K562 (cell line): ENCODE measurements around the gene MMAB. TPM values are rescaled to one million over a fixed set of nuclear protein-coding genes. Genes with fewer than 3 reads are reported as not detected.
"Not testable (repeated sequence)": the region's sequence is repeated elsewhere in the genome, so short reads cannot be mapped to it uniquely, and the experiment has no call there.

Experiments
- ATAC-seq: fragments of 200-7000 bp; cut with Tn5 transposase; 3 replicates; pipeline ENCODE4 v1.9.1; 2020; ENCODE audit warnings: moderate library complexity
- BruUV-seq: library from RNA; stranded (reverse); fragments of 400-500 nt; replicated peaks from 2 replicates; lab custom pipeline; 2021; lab: Mats Ljungman, UMichigan
- CTCF ChIA-PET: fragments of 300-600 bp; formaldehyde crosslinking; extraction: SDS; loops from one replicate; lab custom pipeline; 2021; ENCODE audit warnings: low intra/inter-chr PET ratio; lab: Yijun Ruan, JAX
- POLR2A ChIA-PET: fragments of 300-600, 350-650 bp; sonication (Branson Sonifier 250); formaldehyde crosslinking; extraction: SDS; loops from one replicate; lab custom pipeline; 2021; ENCODE audit warnings: antibody characterized with exemption, inconsistent platforms; lab: Yijun Ruan, JAX
- DNase-seq, 4 experiments: peaks; one replicate each; pipeline versions ENCODE4 v3.0.0 to v3.0.0-alpha.2; 2011 to 2018; ENCODE audit warnings: low spot score in 3 of 4, mixed read lengths in 3 of 4; ENCODE audit errors: extremely low read depth in 1 of 4
- FAIRE-seq: peaks from 2 replicates; lab custom pipeline; 2011; peaks lifted over from hg19 to GRCh38; lab: Jason Lieb, UNC
- H2AFZ ChIP-seq: 2 replicates; pipeline ENCODE4 v1.6.0; 2011; ENCODE audit warnings: low read depth, low read length, control low read depth, inconsistent platforms
- H3K27ac ChIP-seq: fragments of 200-600 bp; 3 replicates; pipeline ENCODE4 v1.8.0; 2011; ENCODE audit warnings: low read depth, mild to moderate bottlenecking, control low read depth, inconsistent platforms, low read length, moderate library complexity, mixed read lengths; ENCODE audit errors: extremely low read depth
- H3K27me3 ChIP-seq, 2 experiments: fragments of 300-600 bp in 1 of 2; 2 replicates in 1 of 2; 3 replicates in 1 of 2; pipeline versions ENCODE4 v1.6.0 to v1.8.0; 2011; ENCODE audit warnings: inconsistent platforms in 2 of 2, low read length in 2 of 2, mild to moderate bottlenecking in 1 of 2, mixed read lengths in 1 of 2, moderate library complexity in 1 of 2; ENCODE audit not compliant: control insufficient read depth in 2 of 2, insufficient read depth in 2 of 2
- H3K36me3 ChIP-seq: fragments of 300-600 bp; 3 replicates; pipeline ENCODE4 v1.8.0; 2011; ENCODE audit warnings: mild to moderate bottlenecking, low read length, inconsistent platforms; ENCODE audit not compliant: control insufficient read depth, insufficient read depth
- H3K4me1 ChIP-seq, 2 experiments: fragments of 200-600 bp in 1 of 2; replicated peaks in 1 of 2; 2 replicates in 1 of 2; 3 replicates in 1 of 2; pipeline versions ENCODE4 v1.5.1 to v1.8.0; 2011; ENCODE audit warnings: inconsistent platforms in 2 of 2, low read length in 2 of 2, mild to moderate bottlenecking in 1 of 2, mixed read lengths in 1 of 2, moderate library complexity in 1 of 2; ENCODE audit not compliant: control insufficient read depth in 2 of 2, insufficient read depth in 2 of 2
- H3K4me2 ChIP-seq: 2 replicates; pipeline ENCODE4 v1.6.1; 2011; ENCODE audit warnings: low read length, control low read depth, inconsistent platforms, mixed read lengths; ENCODE audit not compliant: insufficient read depth
- H3K4me3 ChIP-seq: fragments of 200-600 bp; sonication (generic), shearing (Covaris generic); 2 replicates; pipeline ENCODE4 v1.5.1; 2016; ENCODE audit warnings: control low read depth, inconsistent platforms
- H3K79me2 ChIP-seq: fragments of 200-600 bp; 3 replicates; pipeline ENCODE4 v1.8.0; 2011; ENCODE audit warnings: low read length, inconsistent platforms; ENCODE audit not compliant: control insufficient read depth, insufficient read depth
- H3K9ac ChIP-seq, 2 experiments: 2 replicates each; pipeline versions ENCODE4 v1.6.0 to v1.6.1; 2011; ENCODE audit warnings: low read depth in 2 of 2, low read length in 2 of 2, control low read depth in 1 of 2, inconsistent platforms in 1 of 2, mild to moderate bottlenecking in 1 of 2, mixed read lengths in 1 of 2; ENCODE audit not compliant: insufficient read depth in 1 of 2
- H3K9me1 ChIP-seq: one replicate; pipeline ENCODE4 v1.6.0; 2011; ENCODE audit warnings: inconsistent platforms, mild to moderate bottlenecking, low read length, moderate library complexity; ENCODE audit not compliant: control insufficient read depth, insufficient read depth
- H3K9me3 ChIP-seq: replicated peaks from 2 replicates; pipeline ENCODE4 v1.5.1; 2011; ENCODE audit warnings: low read depth, low read length, inconsistent platforms; ENCODE audit not compliant: control insufficient read depth, insufficient read depth
- H4K20me1 ChIP-seq: replicated peaks from 2 replicates; pipeline ENCODE4 v1.6.1; 2011; ENCODE audit warnings: low read length, inconsistent platforms, mixed read lengths; ENCODE audit not compliant: control insufficient read depth, insufficient read depth
- CBX5 ChIP-seq: IDR thresholded peaks from 2 replicates; pipeline ENCODE4 v1.6.1; 2014; ENCODE audit warnings: low read depth, borderline replicate concordance
- CHD4 ChIP-seq: fragments of 200-600 bp; sonication (generic); IDR thresholded peaks from 3 replicates; pipeline ENCODE4 v1.6.1; 2012; ENCODE audit warnings: low read depth, mild to moderate bottlenecking, mixed read lengths, low read length, inconsistent platforms; ENCODE audit not compliant: insufficient read depth, insufficient replicate concordance, poor library complexity, severe bottlenecking
- POLR2G ChIP-seq: fragments of 200-400 bp; formaldehyde crosslinking; IDR thresholded peaks from 2 replicates; pipeline ENCODE4 v1.6.1; 2017; ENCODE audit warnings: low read depth, mild to moderate bottlenecking, antibody characterized with exemption, low read length, moderate library complexity
- RUNX1 ChIP-seq: sonication (generic); IDR thresholded peaks from 2 replicates; pipeline ENCODE4 v1.6.1; 2016; ENCODE audit warnings: antibody characterized with exemption, low read depth
- TRIM24 ChIP-seq, 2 experiments: fragments of 450-650 bp; IDR thresholded peaks; 2 replicates each; pipeline ENCODE4 v1.6.1; 2016
- ZEB2 ChIP-seq: fragments of 450-650 bp; IDR thresholded peaks from 2 replicates; pipeline ENCODE4 v1.6.1; 2016
- ZNF121 ChIP-seq: sonication (generic); formaldehyde crosslinking; conservative IDR thresholded peaks from 2 replicates; pipeline ENCODE4 v1.8.0; 2022; ENCODE audit warnings: missing genetic modification reagents
- WGBS: fragments of 100-300 bp; shearing (Covaris generic); methylation state at CpG from one replicate; pipeline ENCODE4 v1.1.6; 2016; ENCODE audit warnings: low coverage, mixed read lengths; ENCODE audit not compliant: insufficient coverage; ENCODE audit errors: missing lambda C conversion rate; 5-methylcytosine and 5-hydroxymethylcytosine counted together
- in situ Hi-C: fragments of 300-500 bp; cut with MboI; formaldehyde crosslinking; loops from 4 replicates; pipeline ENCODE4 v1.15.0; 2018; ENCODE audit warnings: inconsistent platforms, mixed read lengths
- intact Hi-C: fragments of 100-400 bp; cut with micrococcal nuclease; formaldehyde crosslinking; loops from 2 replicates; pipeline ENCODE4 v1.14.2; 2022
- polyA plus RNA-seq, 8 experiments: library from polyadenylated mRNA; depleted of rRNA in 4 of 8; stranded (reverse) in 5 of 8; unstranded in 3 of 8; fragments of >200 nt; fragmentation: Nextera tagmentation in 2 of 8; fragmentation: Illumina TruSeq in 1 of 8; extraction: Ambion mirVana in 2 of 8; extraction: Trizol in 1 of 8; gene quantifications; 2 replicates each; pipeline versions ENCODE4 v1.2.1 to v1.2.3, GENCODE V29; 2011 to 2014; ENCODE audit warnings: inconsistent platforms in 1 of 8, missing spikeins in 1 of 8
- total RNA-seq, 7 experiments: library from RNA; depleted of rRNA in 6 of 7; stranded (reverse); fragments of >200 nt in 6 of 7; fragmentation: Illumina TruSeq in 2 of 7; extraction: Trizol in 2 of 7; gene quantifications; 2 replicates each; pipeline versions ENCODE4 v1.2.1 to v1.2.3, GENCODE V29; 2011 to 2021; ENCODE audit warnings: low replicate concordance in 1 of 7
- TF ChIP-seq, protein P1 (sequence below): fragments of 450-650 bp; formaldehyde crosslinking; IDR thresholded peaks from 2 replicates; pipeline ENCODE4 v1.4.0; 2022; ENCODE audit warnings: missing genetic modification characterization
- TF ChIP-seq, protein P2 (sequence below): fragments of 450-650 bp; IDR thresholded peaks from one replicate; pipeline ENCODE4 v1.6.1; 2018; ENCODE audit warnings: mild to moderate bottlenecking, moderate library complexity; ENCODE audit not compliant: partially characterized antibody
- TF ChIP-seq, protein P3 (sequence below): fragments of 200-800 bp; sonication (Bioruptor generic); IDR thresholded peaks from 2 replicates; pipeline ENCODE4 v1.6.1; 2017; ENCODE audit warnings: missing genetic modification characterization, missing compliant biosample characterization

The MMAB gene
- total and polyA plus RNA-seq, 9 of the 15 experiments (the other 6 are each of a cell fraction or from before 2014, with no cell fraction given), result 9.5 to 76.1 (median 46.2) TPM

DNA sequence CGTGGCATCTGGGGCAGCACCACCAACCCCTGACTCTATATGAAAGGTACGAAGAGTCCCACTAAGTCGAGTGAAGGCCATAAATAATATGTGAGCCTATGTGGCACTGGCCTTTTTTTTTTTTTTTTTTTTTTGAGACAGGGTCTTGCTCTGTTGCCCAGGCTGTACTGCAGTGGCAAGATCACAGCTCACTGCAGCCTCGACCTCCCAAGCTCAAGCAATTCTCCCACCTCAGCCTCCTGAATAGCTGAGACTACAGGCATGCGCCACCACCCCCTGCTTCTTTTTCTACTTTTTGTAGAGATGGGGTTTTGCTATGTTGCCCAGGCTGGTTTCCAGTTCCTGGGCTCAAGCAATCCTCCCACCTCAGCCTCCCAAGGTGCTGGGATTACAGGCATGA lies 28.8 kb upstream of the MMAB start:
- not testable (repeated sequence) for H3K9me1 ChIP-seq, H3K4me3 ChIP-seq, DNase-seq, H3K4me2 ChIP-seq, BruUV-seq
- 2% methylated on average over 5 of the region's 5 CpGs for WGBS
- CTCF ChIA-PET, result interaction anchor here (0.6 kb wide), 1 partner anchor 47 kb away, joined by 5 read pairs; no protein-coding TSS in a partner anchor
- TF ChIP-seq ZNF121, result peak; percentile 67
- TF ChIP-seq, all 486 proteins: peak for 1; not testable (repeated sequence) for 485
- H4K20me1 ChIP-seq, result peaks cover 17% of the 10 kb centered on the region
- FAIRE-seq, H2AFZ ChIP-seq, H3K36me3 ChIP-seq, ATAC-seq, in situ Hi-C loops, intact Hi-C loops, H3K79me2 ChIP-seq, H3K27ac ChIP-seq, H3K9me3 ChIP-seq, H3K9ac ChIP-seq: not testable (repeated sequence)
- peaks cover 15 to 42% of the 10 kb centered on the region in 2 experiments; a peak in 4 of 5 replicates for H3K27me3 ChIP-seq
- POLR2A ChIA-PET, result interaction anchor here (0.6 to 1.6 kb wide), 2 partner anchors 17 to 46 kb away, joined by 3 to 6 read pairs; no protein-coding TSS in a partner anchor
- peaks cover 4 to 25% of the 10 kb centered on the region in 2 experiments; a peak in 4 of 5 replicates for H3K4me1 ChIP-seq

DNA sequence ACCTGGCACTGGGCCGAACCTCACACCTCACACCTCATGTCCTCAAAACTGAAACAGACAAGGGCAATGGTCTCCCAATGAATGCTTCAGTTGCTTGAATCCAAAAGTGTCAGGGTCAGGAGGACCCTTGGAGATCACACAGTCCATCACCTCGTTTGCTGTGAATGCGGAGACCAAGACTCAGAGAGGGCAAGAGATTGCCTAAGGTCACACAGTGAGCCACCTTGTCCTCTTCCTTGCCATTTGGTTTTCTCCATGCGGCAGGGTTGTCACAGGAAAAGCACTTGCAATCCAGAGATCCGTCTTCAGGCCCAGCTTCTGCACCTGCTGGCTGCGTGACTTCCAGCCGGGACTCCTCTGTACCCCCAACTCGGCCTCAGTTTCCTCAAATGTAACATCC lies 28.3 kb upstream of the MMAB start:
- Histone ChIP-seq H3K79me2 (no peaks in the 10 kb centered on the region), H3K27me3 (peaks cover 10 to 36% of the 10 kb centered on the region in 2 experiments; a peak in 4 of 5 replicates), H3K4me1 (peaks cover 4 to 24% of the 10 kb centered on the region in 2 experiments; a peak in 4 of 5 replicates), H3K27ac (no peak overlapping the region), H2AFZ (no peak overlapping the region), H3K4me3 (no peak overlapping the region), H3K9me3 (no peaks in the 10 kb centered on the region), H3K9ac (no peak overlapping the region), H3K36me3 (peaks cover 1% of the 10 kb centered on the region; the same call in 2 of the 3 replicates), H3K9me1 (no peaks in the 10 kb centered on the region), H3K4me2 (no peak overlapping the region), H4K20me1 (peaks cover 21% of the 10 kb centered on the region)
- FAIRE-seq (no peak), DNase-seq (no peak), ATAC-seq (no peak)
- CTCF ChIA-PET, result no interaction called here
- in situ Hi-C loops (no loop called here), intact Hi-C loops (no loop called here)
- POLR2A ChIA-PET, result interaction anchor here (1.6 kb wide), 1 partner anchor 17 kb away, joined by 6 read pairs; no protein-coding TSS in a partner anchor
- 27% methylated on average over 8 of the region's 8 CpGs for WGBS
- BruUV-seq, result no TSS peak
- TF ChIP-seq TRIM24 (IDR thresholded peaks at IDR 0.05), result no peak
- no peak for TF ChIP-seq ZEB2
- no peak for TF ChIP-seq CBX5
- TF ChIP-seq RUNX1, result no peak
- TF ChIP-seq, protein P1, sequence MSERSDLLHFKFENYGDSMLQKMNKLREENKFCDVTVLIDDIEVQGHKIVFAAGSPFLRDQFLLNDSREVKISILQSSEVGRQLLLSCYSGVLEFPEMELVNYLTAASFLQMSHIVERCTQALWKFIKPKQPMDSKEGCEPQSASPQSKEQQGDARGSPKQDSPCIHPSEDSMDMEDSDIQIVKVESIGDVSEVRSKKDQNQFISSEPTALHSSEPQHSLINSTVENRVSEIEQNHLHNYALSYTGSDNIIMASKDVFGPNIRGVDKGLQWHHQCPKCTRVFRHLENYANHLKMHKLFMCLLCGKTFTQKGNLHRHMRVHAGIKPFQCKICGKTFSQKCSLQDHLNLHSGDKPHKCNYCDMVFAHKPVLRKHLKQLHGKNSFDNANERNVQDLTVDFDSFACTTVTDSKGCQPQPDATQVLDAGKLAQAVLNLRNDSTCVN, result no peak
- no peak for TF ChIP-seq CHD4
- TF ChIP-seq POLR2G, result no peak
- TF ChIP-seq, protein P2, sequence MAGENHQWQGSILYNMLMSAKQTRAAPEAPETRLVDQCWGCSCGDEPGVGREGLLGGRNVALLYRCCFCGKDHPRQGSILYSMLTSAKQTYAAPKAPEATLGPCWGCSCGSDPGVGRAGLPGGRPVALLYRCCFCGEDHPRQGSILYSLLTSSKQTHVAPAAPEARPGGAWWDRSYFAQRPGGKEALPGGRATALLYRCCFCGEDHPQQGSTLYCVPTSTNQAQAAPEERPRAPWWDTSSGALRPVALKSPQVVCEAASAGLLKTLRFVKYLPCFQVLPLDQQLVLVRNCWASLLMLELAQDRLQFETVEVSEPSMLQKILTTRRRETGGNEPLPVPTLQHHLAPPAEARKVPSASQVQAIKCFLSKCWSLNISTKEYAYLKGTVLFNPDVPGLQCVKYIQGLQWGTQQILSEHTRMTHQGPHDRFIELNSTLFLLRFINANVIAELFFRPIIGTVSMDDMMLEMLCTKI, result no peak
- TF ChIP-seq, protein P3, sequence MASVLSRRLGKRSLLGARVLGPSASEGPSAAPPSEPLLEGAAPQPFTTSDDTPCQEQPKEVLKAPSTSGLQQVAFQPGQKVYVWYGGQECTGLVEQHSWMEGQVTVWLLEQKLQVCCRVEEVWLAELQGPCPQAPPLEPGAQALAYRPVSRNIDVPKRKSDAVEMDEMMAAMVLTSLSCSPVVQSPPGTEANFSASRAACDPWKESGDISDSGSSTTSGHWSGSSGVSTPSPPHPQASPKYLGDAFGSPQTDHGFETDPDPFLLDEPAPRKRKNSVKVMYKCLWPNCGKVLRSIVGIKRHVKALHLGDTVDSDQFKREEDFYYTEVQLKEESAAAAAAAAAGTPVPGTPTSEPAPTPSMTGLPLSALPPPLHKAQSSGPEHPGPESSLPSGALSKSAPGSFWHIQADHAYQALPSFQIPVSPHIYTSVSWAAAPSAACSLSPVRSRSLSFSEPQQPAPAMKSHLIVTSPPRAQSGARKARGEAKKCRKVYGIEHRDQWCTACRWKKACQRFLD (CRISPR knock-in tag), result no peak
